GM12872 (cell line): ENCODE measurements around the gene TNS3.

Experiments
- CTCF ChIP-seq: IDR thresholded peaks from 3 replicates; pipeline ENCODE4 v1.5.1; 2011; ENCODE audit warnings: low read depth, mild to moderate bottlenecking, low read length, moderate library complexity; ENCODE audit not compliant: insufficient read depth

TNS3 gene

GRCh38 chr7:47588704-47589225, 6.9 kb upstream of the TNS3 start:
- no peak for TF ChIP-seq CTCF

GRCh38 chr7:47587976-47588375, 6.1 kb upstream of the TNS3 start:
- no peak for TF ChIP-seq CTCF

GRCh38 chr7:47587351-47587750, 5.4 kb upstream of the TNS3 start:
- TF ChIP-seq CTCF: no peak

GRCh38 chr7:47586925-47587324, 5.0 kb upstream of the TNS3 start:
- TF ChIP-seq CTCF: no peak

GRCh38 chr7:47584536-47584895, 2.6 kb upstream of the TNS3 start:
- TF ChIP-seq CTCF: no peak

GRCh38 chr7:47583739-47584535, 2.0 kb upstream of the TNS3 start:
- TF ChIP-seq CTCF: no peak

GRCh38 chr7:47582764-47583738, 1.1 kb upstream of the TNS3 start:
- no peak for TF ChIP-seq CTCF
